Type B pancreatic cell (in vitro differentiated cells): ENCODE results near the gene CCDC142. TPM values are rescaled to one million over a fixed set of nuclear protein-coding genes. Genes with fewer than 3 reads are reported as not detected.
A peak's percentile ranks its signal among the peaks of the same experiment; 100 is the strongest.

Experiments
- DNase-seq: peaks from one replicate; pipeline ENCODE4 v3.0.0; 2021; ENCODE audit warnings: mixed read lengths; ENCODE audit not compliant: unreplicated experiment; ENCODE audit errors: extremely low spot score
- H3K27ac Mint-ChIP-seq: 2 replicates; pipeline ENCODE4 v1.8.0; 2021; ENCODE audit warnings: mild to moderate bottlenecking, mixed read lengths
- H3K27me3 Mint-ChIP-seq: 2 replicates; pipeline ENCODE4 v1.8.0; 2021; ENCODE audit warnings: mixed read lengths
- H3K36me3 Mint-ChIP-seq: 2 replicates; pipeline ENCODE4 v1.8.0; 2021; ENCODE audit warnings: mixed read lengths
- H3K4me1 Mint-ChIP-seq: one replicate; pipeline ENCODE4 v1.8.0; 2021; ENCODE audit warnings: mixed read lengths; ENCODE audit not compliant: unreplicated experiment
- H3K4me3 Mint-ChIP-seq: 2 replicates; pipeline ENCODE4 v1.8.0; 2021; ENCODE audit warnings: mild to moderate bottlenecking, mixed read lengths
- H3K9me3 Mint-ChIP-seq: 2 replicates; pipeline ENCODE4 v1.8.0; 2021; ENCODE audit warnings: mixed read lengths
- total RNA-seq: library from RNA; stranded (reverse); gene quantifications from 2 replicates; pipeline ENCODE4 v1.2.1, GENCODE V29; 2021; ENCODE audit warnings: low replicate concordance
- TF ChIP-seq, protein P1 (sequence below): fragments of 200-600 bp; sonication (generic); conservative IDR thresholded peaks from 2 replicates; pipeline ENCODE4 v1.5.0; 2021; ENCODE audit warnings: antibody characterized with exemption, mild to moderate bottlenecking

CCDC142 gene
- total RNA-seq, 1 donor from 2014 or later = 30.1 TPM

DNA sequence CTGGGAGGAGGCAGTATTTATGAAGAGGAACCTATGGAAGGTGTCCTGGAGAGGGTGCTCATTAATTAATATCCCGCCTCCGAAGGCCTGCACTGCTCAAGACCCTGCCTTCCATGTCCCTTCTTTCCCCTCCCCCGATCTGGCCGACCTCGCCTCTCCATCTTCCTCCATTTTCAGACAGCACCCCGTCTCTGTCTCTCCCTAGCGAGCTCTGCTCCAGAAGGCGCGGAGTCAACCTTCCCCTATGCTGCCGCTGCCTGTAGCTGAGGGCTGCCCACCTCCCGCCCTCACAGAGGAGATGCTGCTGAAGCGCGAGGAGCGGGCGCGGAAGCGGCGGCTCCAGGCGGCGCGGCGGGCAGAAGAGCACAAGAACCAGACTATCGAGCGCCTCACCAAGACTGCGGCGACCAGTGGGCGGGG, 25.7 kb downstream of the CCDC142 start:
- TF ChIP-seq, protein P1, sequence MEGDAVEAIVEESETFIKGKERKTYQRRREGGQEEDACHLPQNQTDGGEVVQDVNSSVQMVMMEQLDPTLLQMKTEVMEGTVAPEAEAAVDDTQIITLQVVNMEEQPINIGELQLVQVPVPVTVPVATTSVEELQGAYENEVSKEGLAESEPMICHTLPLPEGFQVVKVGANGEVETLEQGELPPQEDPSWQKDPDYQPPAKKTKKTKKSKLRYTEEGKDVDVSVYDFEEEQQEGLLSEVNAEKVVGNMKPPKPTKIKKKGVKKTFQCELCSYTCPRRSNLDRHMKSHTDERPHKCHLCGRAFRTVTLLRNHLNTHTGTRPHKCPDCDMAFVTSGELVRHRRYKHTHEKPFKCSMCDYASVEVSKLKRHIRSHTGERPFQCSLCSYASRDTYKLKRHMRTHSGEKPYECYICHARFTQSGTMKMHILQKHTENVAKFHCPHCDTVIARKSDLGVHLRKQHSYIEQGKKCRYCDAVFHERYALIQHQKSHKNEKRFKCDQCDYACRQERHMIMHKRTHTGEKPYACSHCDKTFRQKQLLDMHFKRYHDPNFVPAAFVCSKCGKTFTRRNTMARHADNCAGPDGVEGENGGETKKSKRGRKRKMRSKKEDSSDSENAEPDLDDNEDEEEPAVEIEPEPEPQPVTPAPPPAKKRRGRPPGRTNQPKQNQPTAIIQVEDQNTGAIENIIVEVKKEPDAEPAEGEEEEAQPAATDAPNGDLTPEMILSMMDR = no peak
- Mint-ChIP-seq H3K4me1 (peaks cover 31% of the 10 kb centered on the region), H3K27ac (peak overlapping the region; percentile 93), H3K9me3 (no peaks in the 10 kb centered on the region), H3K4me3 (peak overlapping the region; percentile 95), H3K27me3 (peaks cover 7% of the 10 kb centered on the region), H3K36me3 (peaks cover 4% of the 10 kb centered on the region)
- DNase-seq = no peak

DNA sequence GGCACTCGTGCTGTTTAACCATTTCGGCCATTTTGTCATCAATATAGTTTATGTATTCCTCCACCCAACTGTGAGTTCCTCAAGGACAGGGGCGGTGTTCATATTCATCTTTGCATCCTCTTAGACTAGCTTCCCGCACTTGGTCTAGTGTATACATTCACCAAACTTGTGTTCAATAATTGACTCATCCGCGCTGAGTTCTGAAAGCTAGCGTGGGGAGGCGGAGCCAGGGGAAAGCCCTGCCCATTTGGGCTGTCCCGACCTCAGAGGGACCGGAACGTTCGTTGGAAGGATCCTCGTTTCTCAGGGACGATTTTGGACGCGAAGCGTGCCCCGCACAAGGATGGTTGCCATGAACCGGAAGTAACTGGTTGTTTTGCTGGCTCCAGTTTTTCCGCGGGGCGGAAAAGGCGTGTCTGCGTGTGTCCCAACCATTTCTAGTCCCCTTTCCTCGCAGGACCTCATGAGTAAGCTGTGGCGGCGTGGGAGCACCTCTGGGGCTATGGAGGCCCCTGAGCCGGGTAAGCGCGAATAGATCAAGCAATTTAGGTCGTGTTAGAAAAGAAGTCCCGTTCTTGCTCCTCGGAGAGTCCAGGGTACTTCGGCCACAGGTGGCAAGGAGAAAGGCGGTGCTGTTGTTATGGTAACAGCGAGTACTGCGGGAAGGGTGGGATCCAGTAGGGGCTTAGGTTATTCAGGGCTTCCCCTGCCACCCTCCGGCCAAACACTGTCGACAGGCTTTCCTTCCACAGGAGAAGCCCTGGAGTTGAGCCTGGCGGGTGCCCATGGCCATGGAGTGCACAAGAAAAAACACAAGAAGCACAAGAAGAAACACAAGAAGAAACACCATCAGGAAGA, 27.9 kb downstream of the CCDC142 start, which contains the start of gene INO80B:
Gene INO80B, plus strand, starts transcription at position 434 of the 858 bp plus-strand sequence. Its CDS starts 30 bp downstream, at position 464.
- Mint-ChIP-seq H3K27me3 (peaks cover 18% of the 10 kb centered on the region), H3K9me3 (no peaks in the 10 kb centered on the region), H3K36me3 (peaks cover 4% of the 10 kb centered on the region), H3K27ac (peak within 1 kb of the TSS; percentile 92), H3K4me1 (peaks cover 29% of the 10 kb centered on the region), H3K4me3 (peak within 1 kb of the TSS; percentile 95)
- TF ChIP-seq, protein P1 = peak; percentile 29
- peak; percentile 96 for DNase-seq

DNA sequence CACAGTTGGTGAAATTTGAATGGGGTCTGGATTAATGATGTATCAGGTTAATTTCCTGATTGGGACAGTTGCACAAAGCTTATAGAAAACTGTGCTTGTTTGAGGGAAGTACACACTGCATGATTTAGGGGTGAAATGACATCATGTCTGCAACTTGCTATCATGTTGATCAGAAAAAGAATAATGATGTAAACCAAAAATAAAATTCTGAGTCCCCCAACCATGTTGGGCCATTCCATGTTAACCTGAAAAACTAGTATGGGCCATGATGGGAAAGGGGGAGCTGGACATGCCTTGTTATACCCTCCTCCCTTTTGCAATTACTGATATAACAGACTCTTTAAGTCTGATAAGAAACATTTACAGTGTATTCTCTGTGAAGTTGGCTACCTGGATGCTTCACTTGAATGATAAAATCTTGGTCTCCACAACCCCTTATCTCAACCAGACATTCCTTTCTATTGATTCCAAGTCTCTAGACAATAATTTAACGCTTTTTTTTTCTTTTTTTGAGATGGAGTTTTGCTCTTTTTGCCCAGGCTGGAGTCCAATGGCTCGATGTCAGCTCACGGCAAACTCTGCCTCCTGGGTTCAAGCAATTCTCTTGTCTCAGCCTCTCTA, 32.1 kb downstream of the CCDC142 start:
- no peak overlapping the region for H3K27ac Mint-ChIP-seq

DNA sequence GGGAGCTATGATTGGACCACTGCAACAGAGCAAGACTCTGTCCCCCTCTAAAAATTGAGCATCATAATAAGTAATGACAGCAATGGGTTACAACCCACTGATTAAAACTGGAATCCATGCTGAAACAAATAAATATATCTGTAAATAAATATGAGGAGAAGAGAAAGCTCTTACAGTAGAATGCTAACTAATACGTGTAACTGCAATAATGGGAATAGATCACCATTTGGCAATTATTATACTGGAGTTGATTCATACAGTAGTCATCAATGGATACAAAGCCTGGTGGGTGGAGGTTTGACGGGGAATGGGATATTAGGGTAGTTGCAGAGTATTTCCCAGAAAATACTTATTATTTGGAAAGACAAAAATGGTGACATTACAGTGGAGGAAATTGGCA, 34.0 kb downstream of the CCDC142 start:
- no peak for DNase-seq
- TF ChIP-seq, protein P1 = no peak
- Mint-ChIP-seq H3K9me3 (no peaks in the 10 kb centered on the region), H3K27me3 (peaks cover 22% of the 10 kb centered on the region), H3K4me1 (peaks cover 9% of the 10 kb centered on the region), H3K36me3 (no peaks in the 10 kb centered on the region), H3K4me3 (no peak overlapping the region), H3K27ac (no peak overlapping the region)

More for the DNA sequence above, 32.1 kb downstream of the CCDC142 start:
- no peak for DNase-seq
- no peaks in the 10 kb centered on the region for H3K36me3 Mint-ChIP-seq
- no peaks in the 10 kb centered on the region for H3K9me3 Mint-ChIP-seq
- peaks cover 22% of the 10 kb centered on the region for H3K27me3 Mint-ChIP-seq
- H3K4me1 Mint-ChIP-seq = peaks cover 13% of the 10 kb centered on the region
- H3K4me3 Mint-ChIP-seq = no peak overlapping the region
- TF ChIP-seq, protein P1 = no peak

DNA sequence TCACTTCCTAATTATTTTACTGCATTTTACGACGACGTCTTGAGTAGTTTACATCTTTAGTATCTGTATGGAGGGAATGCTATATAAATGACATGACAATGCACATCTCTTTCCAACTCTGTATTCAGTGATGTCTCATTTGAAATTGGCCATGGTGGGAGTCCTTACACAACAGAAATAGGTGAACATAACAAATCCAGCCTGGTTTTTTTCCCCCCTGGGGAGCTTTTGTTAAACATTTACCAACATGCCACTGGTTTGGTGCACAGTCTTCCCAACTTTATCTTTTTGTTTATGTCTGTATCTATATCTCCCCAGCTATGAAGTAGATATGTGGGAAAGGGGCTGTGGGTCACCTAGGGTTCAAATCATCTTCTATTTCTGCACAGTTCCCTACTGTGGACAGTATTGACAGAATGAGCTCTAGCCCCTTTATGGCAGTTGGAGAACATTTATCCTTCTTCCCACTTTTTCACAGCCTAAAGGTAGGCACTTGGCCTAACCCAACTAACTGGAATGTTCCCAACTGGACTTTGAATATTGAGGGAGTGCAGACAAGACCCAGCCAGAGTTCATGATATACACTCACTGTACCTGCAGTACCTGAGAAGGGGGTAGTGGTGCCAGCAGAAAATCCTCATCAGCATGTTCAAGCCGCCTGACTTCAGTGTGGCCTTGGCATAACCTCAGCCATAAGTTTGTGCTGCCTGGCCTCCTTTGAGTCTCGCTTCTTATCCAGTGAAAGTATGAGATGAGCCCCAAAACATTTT, 35.4 kb downstream of the CCDC142 start:
- Mint-ChIP-seq H3K9me3 (no peaks in the 10 kb centered on the region), H3K4me3 (no peak overlapping the region), H3K4me1 (peaks cover 9% of the 10 kb centered on the region), H3K27me3 (peaks cover 20% of the 10 kb centered on the region), H3K36me3 (no peaks in the 10 kb centered on the region), H3K27ac (no peak overlapping the region)
- TF ChIP-seq, protein P1 = no peak
- DNase-seq = no peak
